HEK293T (cell line): ENCODE data around the gene UTS2.

ENCODE experiments used
- BHLHE40 ChIP-seq: fragments of 450-650 bp; IDR thresholded peaks from 2 replicates; pipeline ENCODE4 v1.6.1; 2016; ENCODE audit warnings: mild to moderate bottlenecking, moderate library complexity, borderline replicate concordance
- ELF4 ChIP-seq: fragments of 450-650 bp; IDR thresholded peaks from 2 replicates; pipeline ENCODE4 v1.6.1; 2017; ENCODE audit warnings: antibody characterized with exemption
- FOXA1 ChIP-seq: fragments of 450-650 bp; IDR thresholded peaks from 2 replicates; pipeline ENCODE4 v1.6.1; 2016; ENCODE audit warnings: mild to moderate bottlenecking
- FOXK2 ChIP-seq: fragments of 450-650 bp; IDR thresholded peaks from 2 replicates; pipeline ENCODE4 v1.6.1; 2016; ENCODE audit warnings: mild to moderate bottlenecking
- FOXM1 ChIP-seq: fragments of 450-650 bp; IDR thresholded peaks from 2 replicates; pipeline ENCODE4 v1.6.1; 2017; ENCODE audit warnings: mild to moderate bottlenecking, borderline replicate concordance
- HDGF ChIP-seq: fragments of 450-650 bp; IDR thresholded peaks from 2 replicates; pipeline ENCODE4 v1.6.1; 2017; ENCODE audit warnings: antibody characterized with exemption, borderline replicate concordance
- L3MBTL2 ChIP-seq: fragments of 450-650 bp; conservative IDR thresholded peaks from 2 replicates; pipeline ENCODE4 v1.6.1; 2016; ENCODE audit warnings: mild to moderate bottlenecking
- NFRKB ChIP-seq: fragments of 450-650 bp; IDR thresholded peaks from 2 replicates; pipeline ENCODE4 v1.6.1; 2016; ENCODE audit warnings: mild to moderate bottlenecking, moderate library complexity
- SUZ12 ChIP-seq: fragments of 450-650 bp; IDR thresholded peaks from 2 replicates; pipeline ENCODE4 v1.6.1; 2016; ENCODE audit warnings: mild to moderate bottlenecking
- ZNF384 ChIP-seq: fragments of 450-650 bp; IDR thresholded peaks from 2 replicates; pipeline ENCODE4 v1.6.1; 2016

DNA sequence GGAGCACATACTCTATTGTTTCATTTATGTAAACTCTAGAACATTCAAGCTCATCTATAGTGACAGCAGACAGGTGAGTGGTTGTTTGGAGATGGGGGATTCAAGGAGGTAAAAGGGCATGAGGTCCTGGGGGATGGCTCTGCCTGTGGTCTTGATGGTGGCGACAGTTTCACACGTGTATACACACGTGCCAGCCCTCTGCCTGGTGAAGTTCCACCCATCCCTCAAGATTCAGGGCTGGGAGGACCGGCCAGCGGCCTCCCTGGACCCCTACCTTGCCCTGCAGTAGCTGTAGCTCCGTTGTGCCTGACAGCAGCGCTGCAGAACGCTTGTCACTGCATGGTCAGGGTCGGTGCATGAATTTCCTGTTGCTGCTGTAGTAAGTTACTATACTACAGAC, 38.9 kb upstream of the UTS2 start:
- TF ChIP-seq ELF4: no peak
- no peak for TF ChIP-seq ZNF384
- TF ChIP-seq NFRKB: no peak
- no peak for TF ChIP-seq BHLHE40
- no peak for TF ChIP-seq FOXK2
- no peak for TF ChIP-seq HDGF
- TF ChIP-seq FOXA1: no peak
- no peak for TF ChIP-seq SUZ12
- TF ChIP-seq FOXM1: no peak
- no peak for TF ChIP-seq L3MBTL2
